Measurements from ENCODE around the gene COA8. TPM values are rescaled to one million over a fixed set of nuclear protein-coding genes. Genes with fewer than 3 reads are reported as not detected.

Gene COA8
- total RNA-seq, 4 donors from 2014 or later = 26.8 to 46.1 (median 37.6) TPM

GRCh38 chr14:103597623-103598377, 35.0 kb downstream of the COA8 start:
- DNase-seq (ENCODE audit: extremely low spot score) = no peak
- Histone ChIP-seq H3K27me3 (no peaks in the 10 kb centered on the region), H3K9me3 (no peaks in the 10 kb centered on the region), H3K4me1 (peaks cover 6 to 20% (median 17%) of the 10 kb centered on the region in 4 donors), H3K36me3 (no peaks in the 10 kb centered on the region), H3K4me3 (no peak overlapping the region), H3K27ac (replicated peaks in 1 of 4) (no peak overlapping the region)
- TF ChIP-seq POLR2A (IDR thresholded peaks at IDR 0.05; ENCODE audit: low read depth) (no peak), POLR2AphosphoS5 (IDR thresholded peaks at IDR 0.05) (no peak), EP300 (IDR thresholded peaks at IDR 0.05) (no peak), CTCF (IDR thresholded peaks at IDR 0.05) (no peak)
- intact Hi-C loops (cut with DNase I) = no loop called here
- 69% methylated on average over 9 of the region's 10 CpGs for WGBS

- intact Hi-C loops (cut with DNase I) = no loop called here
- Histone ChIP-seq H3K27me3 (no peaks in the 10 kb centered on the region), H3K27ac (replicated peaks in 1 of 4) (no peak overlapping the region), H3K4me1 (peaks cover 0 to 12% (median 8%) of the 10 kb centered on the region in 4 donors), H3K4me3 (no peak overlapping the region), H3K36me3 (no peaks in the 10 kb centered on the region), H3K9me3 (no peaks in the 10 kb centered on the region)
- TF ChIP-seq CTCF (IDR thresholded peaks at IDR 0.05) = no peak
- no peak for TF ChIP-seq POLR2A (IDR thresholded peaks at IDR 0.05; ENCODE audit: low read depth)
- TF ChIP-seq EP300 (IDR thresholded peaks at IDR 0.05) = no peak
- no peak for TF ChIP-seq POLR2AphosphoS5 (IDR thresholded peaks at IDR 0.05)
- WGBS = 95% methylated on average over 5 of the region's 5 CpGs
- no peak for DNase-seq (ENCODE audit: extremely low spot score)
Measured at GRCh38 chr14:103600503-103600902, 37.7 kb downstream of the COA8 start.

GRCh38 chr14:103604620-103605019, 41.9 kb downstream of the COA8 start:
- 100% methylated on average over 4 of the region's 5 CpGs for WGBS
- H3K36me3 ChIP-seq = no peaks in the 10 kb centered on the region
- H3K4me3 ChIP-seq = no peak overlapping the region
- H3K27ac ChIP-seq (replicated peaks in 1 of 4) = no peak overlapping the region
- DNase-seq (ENCODE audit: extremely low spot score) = no peak
- TF ChIP-seq POLR2A (IDR thresholded peaks at IDR 0.05; ENCODE audit: low read depth) (no peak), EP300 (IDR thresholded peaks at IDR 0.05) (no peak), POLR2AphosphoS5 (IDR thresholded peaks at IDR 0.05) (no peak), CTCF (IDR thresholded peaks at IDR 0.05) (no peak)
- intact Hi-C loops (cut with DNase I) = no loop called here
- no peaks in the 10 kb centered on the region for H3K27me3 ChIP-seq
- H3K9me3 ChIP-seq = no peaks in the 10 kb centered on the region
- peaks cover 17 to 25% (median 22%) of the 10 kb centered on the region in 4 donors for H3K4me1 ChIP-seq

- peak overlapping the region; percentile 39 to 41 (median 40) for H3K4me3 ChIP-seq
- 3% methylated on average over 19 of the region's 25 CpGs for WGBS
- H3K36me3 ChIP-seq = no peaks in the 10 kb centered on the region
- peak; percentile 89 to 94 for TF ChIP-seq POLR2AphosphoS5 (IDR thresholded peaks at IDR 0.05)
- no peak for TF ChIP-seq POLR2A (IDR thresholded peaks at IDR 0.05; ENCODE audit: low read depth)
- TF ChIP-seq CTCF (IDR thresholded peaks at IDR 0.05) = peak; percentile 24 to 40 (median 24)
- TF ChIP-seq EP300 (IDR thresholded peaks at IDR 0.05) = no peak
- peak overlapping the region in 1 of 4 donors; percentile 60 for H3K27ac ChIP-seq (replicated peaks in 1 of 4)
- H3K4me1 ChIP-seq = peaks cover 17 to 25% (median 22%) of the 10 kb centered on the region in 4 donors
- DNase-seq (ENCODE audit: extremely low spot score) = peak; percentile 96
- H3K9me3 ChIP-seq = peaks cover 0 to 10% (median 8%) of the 10 kb centered on the region in 4 donors
- H3K27me3 ChIP-seq = no peaks in the 10 kb centered on the region
- intact Hi-C loops (cut with DNase I) = no loop called here
Measured at GRCh38 chr14:103606963-103607668, 44.4 kb downstream of the COA8 start.
